RPMI8226 (cell line): ENCODE data around the gene RAET1E.
A peak's percentile ranks its signal among the peaks of the same experiment; 100 is the strongest.
"Not testable (repeated sequence)": the region's sequence is repeated elsewhere in the genome, so short reads cannot be mapped to it uniquely, and the experiment has no call there.

Experiments used
- DNase-seq: peaks from one replicate; pipeline ENCODE4 v3.0.0-alpha.2; 2015

Gene RAET1E

DNA sequence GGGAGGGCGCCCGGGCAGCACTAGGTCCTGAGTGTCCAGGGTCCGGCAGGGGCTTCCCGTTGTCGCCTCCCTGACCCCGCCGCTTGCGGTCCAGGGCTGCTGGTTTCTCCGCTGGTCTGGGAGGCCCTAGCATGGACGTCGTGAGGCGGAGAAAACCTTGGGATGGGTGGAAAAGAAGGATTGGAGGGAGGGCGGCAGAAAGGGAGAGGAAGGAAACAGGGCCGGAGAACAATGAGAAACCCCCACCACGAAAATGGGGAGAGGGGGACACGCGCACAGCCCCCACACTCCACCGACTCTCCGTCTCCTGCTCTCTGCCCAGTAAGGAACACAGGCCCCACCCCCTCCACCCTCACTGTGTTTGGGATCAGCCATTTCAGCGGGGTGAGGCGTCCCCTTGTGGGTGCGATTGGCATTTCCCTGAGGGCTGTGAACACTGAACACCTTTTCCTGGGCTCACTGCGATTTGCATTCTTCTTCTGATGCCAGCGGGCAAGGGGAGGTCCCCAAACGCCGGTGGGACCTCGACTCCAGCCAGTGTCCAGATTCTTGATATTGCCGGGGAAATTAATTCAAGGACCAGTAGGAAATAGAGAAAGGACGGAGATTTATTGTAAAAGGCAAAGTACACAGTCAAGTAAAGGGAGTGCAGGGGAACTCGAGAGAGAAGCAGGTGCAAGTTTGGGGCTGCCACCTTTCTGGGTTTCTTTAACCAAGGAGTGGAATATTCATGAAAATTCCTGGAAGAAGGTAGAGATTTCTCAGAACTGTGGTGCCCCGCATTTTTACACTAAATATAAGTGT lies 28.3 kb upstream of the RAET1E start:
- peak; percentile 76 for DNase-seq

DNA sequence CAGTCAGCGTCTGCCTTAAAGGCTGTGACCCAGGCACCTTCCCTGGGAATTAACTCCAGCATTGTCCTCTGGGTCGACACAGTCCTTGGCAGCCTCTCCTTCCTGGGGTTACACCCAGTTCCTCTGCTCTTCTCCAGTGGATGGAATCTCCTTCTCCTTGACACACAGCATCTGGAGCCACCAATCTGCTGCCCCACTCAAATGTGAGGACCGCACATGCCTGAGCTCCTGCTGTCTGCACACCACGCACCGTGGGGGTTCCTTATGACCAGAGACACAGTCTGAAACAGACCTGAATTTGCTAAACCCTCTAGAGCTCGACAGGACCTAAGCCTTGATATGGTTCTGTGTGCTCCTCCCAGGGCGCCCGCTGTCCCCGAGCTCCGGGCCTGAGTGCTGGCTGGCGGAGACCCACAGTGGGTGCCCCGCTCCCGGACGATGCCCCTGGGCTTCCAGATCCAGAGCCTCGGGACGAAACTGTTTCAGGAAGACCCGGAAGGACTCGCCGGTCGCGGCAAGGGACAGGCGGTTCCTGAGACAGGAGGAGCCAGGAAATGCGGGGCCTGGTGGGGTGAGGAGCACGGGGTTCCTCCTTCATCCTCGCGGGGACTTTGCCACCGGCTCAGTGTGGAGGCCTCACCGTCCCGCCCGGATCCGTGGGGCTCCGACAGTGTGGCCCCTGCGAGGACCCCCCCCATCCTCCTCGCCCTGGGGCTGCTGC lies 27.5 kb upstream of the RAET1E start:
- no peak for DNase-seq

GRCh38 chr6:149924933-149925252 lies 27.0 kb upstream of the RAET1E start:
- no peak for DNase-seq

DNA sequence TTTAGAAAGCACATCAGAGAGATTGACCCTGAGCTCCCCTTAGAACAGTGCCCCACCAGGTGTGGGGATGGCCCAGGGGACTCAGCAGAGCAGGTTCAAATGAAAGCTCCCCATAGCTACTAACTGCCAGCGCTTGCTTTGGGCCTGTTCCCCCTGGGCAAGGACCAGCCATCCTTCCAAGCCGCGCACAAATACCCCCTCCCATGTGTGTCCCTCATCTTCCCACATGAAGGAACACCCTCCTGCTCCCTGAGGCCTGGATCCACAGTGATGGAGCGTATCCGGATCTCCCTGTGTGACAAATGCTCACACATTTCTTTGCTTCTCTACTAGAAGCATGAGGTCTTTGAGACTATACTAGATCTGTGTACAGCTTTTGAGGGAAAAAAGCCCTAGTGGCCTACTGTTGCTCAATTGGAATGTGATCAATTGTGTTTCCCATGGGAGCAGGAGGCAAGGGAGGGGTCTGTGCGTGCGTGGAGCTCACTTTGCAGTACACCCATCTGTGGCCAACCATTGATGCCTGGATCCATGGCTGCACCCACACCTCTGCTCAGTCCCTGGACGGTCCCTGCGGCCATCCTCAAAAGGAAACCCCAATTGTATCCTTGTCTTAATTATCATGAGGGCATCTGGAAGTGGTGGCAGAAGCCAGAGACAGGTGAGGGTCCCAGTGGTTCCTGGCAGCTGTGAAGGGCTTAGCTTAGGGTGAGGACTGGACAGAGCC lies 26.5 kb upstream of the RAET1E start:
- no peak for DNase-seq

DNA sequence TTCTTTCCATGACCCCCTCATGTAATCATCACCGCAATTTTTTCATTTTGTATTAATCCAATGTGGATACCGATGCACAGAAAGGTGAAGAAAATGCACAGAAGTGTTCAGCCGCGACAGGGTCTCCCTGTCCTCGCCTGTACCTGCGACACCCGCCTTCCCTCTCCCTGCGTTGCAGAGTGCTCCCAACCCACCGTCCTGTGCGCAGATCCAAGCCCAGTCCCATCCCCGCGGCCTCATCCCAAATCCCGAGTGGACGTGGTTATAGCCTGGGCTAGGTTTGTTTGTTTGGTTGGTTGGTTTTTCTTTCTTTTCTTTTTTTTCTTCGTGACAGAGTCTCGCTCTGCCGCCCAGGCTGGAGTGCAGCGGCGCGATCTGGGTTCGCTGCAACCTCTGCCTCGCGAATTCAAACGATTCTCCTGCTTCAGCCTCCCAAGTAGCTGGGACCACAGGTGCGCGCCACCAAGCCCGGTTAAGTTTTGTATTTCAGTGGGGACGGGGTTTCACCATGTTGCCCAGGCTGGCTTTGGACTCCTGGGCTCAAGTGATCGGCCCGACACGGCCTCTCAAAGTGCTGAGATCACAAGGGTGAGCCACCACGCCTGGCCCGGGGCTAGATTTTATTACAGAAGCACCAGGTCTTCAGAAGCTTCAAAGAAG lies 25.5 kb upstream of the RAET1E start:
- no peak for DNase-seq

- DNase-seq, result peak; percentile 85
Observed at GRCh38 chr6:149922642-149923326, 24.9 kb upstream of the RAET1E start, which contains the start of gene RAET1G. TSS of gene RAET1G (minus strand) at chr6:149923121. CDS start at chr6:149923010, 111 bp downstream.

- not testable (repeated sequence) for DNase-seq
Observed at GRCh38 chr6:149922091-149922490, 24.2 kb upstream of the RAET1E start.

DNA sequence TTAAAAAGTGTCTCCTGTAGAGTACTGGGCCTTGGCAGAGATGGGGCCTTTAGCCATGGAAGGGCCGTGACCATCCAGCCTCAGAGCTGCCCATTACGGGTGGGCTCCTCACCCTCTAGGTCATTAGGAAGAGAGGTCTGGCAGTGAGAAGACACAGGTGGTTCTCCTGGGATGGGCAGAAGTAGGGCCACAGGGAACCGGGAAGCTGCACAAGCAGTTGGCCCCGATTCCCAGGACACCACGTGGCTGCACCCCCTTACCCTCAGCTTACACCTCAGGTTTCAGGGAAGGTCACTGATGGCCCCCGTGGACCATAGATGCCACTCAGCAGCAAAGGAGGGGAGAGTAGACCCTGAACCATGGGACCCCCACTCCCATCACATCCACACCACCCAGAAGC lies 23.4 kb upstream of the RAET1E start:
- DNase-seq, result no peak

GRCh38 chr6:149919834-149920225 lies 21.9 kb upstream of the RAET1E start:
- DNase-seq, result no peak

DNA sequence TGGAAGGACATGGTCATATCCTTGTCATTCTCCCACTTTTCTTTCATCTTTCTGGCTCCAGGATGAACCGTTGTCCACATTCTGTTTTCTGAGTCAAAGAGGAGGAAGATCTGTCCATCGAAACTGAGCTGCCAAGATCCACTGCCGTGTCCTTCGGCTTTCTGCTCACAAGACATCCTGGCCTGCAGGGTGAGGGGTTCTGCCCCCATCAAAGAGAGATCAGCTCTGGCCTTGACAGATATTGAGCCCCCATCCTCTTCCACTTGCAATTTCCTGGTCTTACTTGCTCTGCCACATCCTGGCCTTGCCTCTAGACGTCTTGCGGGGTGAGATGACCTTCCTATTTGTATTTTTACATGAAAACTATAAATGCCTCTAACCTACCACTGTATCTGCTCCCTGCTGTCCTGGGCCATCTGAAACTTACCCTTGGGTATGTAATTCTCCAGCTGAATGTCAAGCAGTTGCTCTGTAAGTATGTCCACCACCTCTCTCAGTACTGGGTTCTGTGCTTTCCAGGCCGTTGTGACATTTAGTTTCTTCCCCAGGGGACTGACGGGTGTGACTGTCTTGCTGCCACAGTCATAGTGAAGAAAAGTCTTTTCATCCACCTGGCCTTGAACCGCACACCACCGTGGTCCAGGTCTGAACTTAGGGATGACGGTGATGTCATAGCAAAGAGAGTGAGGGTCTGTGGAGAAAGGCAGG lies 21.4 kb upstream of the RAET1E start:
- not testable (repeated sequence) for DNase-seq

- no peak for DNase-seq
Observed at GRCh38 chr6:149918151-149918905, 20.4 kb upstream of the RAET1E start.

GRCh38 chr6:149917679-149918078 lies 19.8 kb upstream of the RAET1E start:
- DNase-seq, result no peak

- DNase-seq, result no peak
Observed at GRCh38 chr6:149915970-149916865, 18.3 kb upstream of the RAET1E start.

DNA sequence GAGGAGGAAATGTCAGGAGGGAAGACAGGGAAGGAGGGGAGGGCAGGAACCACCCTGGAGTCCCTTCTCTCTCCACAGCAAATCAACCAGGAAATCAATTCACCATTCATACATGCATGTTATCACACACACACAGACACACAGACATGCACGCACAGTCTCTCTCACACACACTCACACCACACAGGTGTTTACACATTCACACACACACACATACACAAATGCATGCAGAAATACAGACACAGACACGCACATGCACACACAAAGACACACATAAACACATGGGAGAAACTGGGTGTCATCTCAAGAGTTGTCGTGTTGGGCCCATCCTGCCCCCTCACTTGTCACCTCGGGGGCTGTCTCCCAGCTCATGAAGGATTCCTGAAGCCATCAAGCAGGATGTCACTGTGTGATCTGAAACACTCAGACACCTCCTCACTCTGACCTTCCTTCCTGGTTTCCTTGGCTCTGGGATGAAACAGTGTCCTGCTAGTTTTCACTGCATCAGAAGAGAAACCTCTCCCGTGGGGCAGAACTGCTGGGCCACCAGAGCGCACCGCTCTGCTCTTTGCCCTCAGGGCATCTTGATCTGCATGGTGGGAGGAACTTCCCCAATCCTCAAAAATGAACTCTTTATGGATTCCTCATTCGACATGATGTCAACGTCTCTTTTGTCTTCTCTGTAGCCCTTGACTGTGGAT lies 15.8 kb upstream of the RAET1E start:
- no peak for DNase-seq

DNA sequence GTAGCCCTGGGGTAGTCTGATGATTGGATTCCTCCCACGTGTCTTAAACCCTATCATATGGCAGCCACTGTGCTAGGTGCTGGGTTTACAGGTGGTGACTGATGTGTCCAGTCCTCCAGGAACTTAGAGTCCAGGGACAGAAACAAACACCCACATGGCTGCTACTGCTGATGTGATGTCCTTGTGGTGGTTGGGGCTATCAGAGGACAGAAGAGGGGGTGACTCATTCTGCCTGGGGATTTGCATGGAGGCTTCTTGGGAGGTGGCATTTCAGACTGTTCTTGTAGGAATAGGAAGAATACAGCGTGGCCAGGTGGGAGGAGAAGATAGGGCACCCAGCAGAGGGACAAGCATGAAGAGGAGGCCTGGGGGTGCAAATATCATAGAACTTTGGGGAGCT lies 15.2 kb upstream of the RAET1E start:
- DNase-seq, result no peak

- not testable (repeated sequence) for DNase-seq
Observed at GRCh38 chr6:149912680-149913079, 14.8 kb upstream of the RAET1E start.

DNA sequence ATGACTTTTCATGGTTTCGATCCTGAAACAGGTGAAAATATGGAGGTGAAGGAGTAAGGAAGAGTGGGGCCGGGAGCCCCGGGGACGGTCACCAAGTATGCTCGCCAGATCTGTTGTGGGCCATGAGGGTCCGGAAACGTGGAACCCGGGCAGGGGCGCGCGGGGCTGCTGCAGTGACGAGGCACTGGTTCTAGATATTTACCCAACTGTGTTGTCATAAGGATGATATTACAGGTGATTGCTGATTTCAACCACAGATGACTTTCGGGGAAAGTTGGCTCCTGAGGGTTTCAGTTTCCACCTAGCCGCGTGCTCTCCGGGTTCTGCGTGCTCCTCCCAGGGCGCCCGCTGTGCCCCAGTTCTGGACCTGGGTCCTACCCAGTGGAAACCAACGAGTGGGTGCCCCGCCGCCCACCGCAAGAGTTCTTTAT lies 12.8 kb upstream of the RAET1E start:
- no peak for DNase-seq

- DNase-seq, result no peak
Observed at GRCh38 chr6:149909701-149910470, 12.0 kb upstream of the RAET1E start.
